OCI-M2 (cell line): ENCODE data around the gene MKLN1.
A peak's percentile ranks its signal among the peaks of the same experiment; 100 is the strongest.
"Not testable (repeated sequence)": the region's sequence is repeated elsewhere in the genome, so short reads cannot be mapped to it uniquely, and the experiment has no call there.

ENCODE experiments used
- DNase-seq: peaks from one replicate; lab custom pipeline; 2025; ENCODE audit not compliant: unreplicated experiment; lab: John Stamatoyannopoulos, UW

The MKLN1 gene

GRCh38 chr7:131513245-131514061, 185.8 kb downstream of the MKLN1 start:
- DNase-seq, result peak; percentile 56

DNA sequence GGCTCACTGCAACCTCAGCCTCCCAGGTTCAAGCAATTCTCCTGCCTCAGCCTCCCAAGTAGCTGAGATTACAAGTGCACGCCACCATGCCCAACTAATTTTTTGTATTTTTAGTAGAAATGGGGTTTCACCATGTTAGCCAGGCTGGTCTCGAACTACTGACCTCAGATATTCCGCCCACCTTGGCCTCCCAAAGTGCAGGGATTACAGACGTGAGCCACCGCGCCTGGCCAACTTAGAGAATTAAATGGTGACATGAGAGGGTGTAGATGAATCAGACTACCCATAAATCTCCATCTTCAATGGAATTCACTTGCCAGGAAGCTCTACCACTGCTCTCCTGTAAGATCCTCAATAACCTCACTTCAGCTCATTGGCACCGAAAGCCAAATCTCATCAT, 187.8 kb downstream of the MKLN1 start:
- DNase-seq, result not testable (repeated sequence)

DNA sequence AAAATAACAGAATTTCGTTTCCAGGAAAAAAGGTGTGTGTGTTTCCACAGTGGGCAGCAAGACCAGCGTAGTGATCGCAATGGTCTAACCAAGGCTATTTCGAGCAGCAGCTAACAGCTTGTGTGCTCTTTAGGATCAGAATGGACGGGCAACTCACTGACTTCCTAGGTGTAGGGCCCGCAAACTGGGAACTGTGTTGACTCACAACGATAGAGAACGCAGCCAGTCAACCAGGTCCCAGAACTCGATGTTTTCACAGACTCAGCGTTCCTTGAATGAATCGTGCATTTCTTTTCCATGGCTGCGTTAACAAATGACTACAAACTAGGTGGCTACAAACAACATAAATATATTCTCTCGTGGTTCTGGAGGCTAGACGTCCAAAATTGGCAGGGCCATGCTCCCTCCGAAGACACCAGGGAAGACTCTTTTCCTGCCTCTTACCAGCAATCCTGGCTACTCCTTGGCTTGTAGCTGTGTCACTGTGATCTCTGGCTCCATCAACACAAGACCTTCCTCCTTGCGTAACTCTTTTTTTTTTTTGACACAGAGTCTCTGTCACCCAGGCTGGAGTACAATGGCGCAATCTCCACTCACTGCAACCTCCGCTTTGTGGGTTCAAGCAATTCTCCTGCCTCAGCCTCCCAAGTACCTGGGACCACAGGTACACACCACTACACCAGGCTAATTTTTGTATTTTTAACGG, 189.7 kb downstream of the MKLN1 start:
- DNase-seq, result no peak

DNA sequence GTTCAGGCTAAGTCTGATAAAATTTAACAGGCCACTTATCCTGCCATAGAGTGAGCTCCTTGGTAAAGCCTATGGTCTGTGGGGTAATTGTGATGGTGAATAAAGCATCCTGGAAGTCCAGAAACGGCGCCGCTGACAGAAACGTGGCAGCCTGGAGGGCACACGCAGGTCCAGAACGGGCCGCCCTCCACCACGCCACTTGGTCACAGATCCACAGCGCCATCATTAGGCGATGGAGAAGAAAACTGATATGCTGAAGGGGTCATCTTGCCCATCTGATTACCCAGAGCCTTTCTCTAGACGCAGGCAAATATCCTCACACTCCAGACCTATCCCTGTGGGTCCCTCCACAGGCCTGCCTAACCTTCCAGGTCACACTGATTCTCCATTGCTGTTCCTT, 190.9 kb downstream of the MKLN1 start:
- DNase-seq, result no peak

DNA sequence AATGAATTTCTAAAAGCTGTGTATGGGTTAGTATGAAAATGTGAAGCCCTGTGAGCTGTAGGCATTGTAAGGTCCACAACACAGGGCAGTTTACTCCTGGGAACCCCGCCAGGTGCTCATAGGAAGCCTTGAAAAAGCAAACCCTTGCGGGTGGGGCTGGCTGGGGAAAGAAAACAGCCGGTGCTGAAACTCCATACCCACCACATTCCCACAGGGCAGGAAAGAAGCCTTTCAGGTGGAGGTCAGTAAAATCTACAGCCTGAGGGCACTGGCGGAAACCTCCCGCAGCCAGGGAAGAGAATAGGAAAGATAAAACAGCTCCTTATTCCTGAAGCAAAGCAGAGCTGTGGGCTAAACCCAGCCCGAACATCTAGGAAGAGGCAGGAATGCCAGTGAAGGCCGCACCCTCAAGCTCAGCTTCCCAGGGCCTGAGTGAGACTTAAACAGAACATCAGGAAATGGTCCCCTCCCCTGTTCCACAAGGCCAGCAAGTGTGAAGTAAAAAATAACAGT, 194.0 kb downstream of the MKLN1 start:
- DNase-seq, result no peak

- no peak for DNase-seq
Measured at GRCh38 chr7:131522325-131522930, 194.8 kb downstream of the MKLN1 start.

GRCh38 chr7:131524115-131524514, 196.4 kb downstream of the MKLN1 start:
- no peak for DNase-seq

GRCh38 chr7:131524703-131525102, 197.0 kb downstream of the MKLN1 start:
- no peak for DNase-seq

GRCh38 chr7:131525820-131526219, 198.1 kb downstream of the MKLN1 start:
- no peak for DNase-seq

DNA sequence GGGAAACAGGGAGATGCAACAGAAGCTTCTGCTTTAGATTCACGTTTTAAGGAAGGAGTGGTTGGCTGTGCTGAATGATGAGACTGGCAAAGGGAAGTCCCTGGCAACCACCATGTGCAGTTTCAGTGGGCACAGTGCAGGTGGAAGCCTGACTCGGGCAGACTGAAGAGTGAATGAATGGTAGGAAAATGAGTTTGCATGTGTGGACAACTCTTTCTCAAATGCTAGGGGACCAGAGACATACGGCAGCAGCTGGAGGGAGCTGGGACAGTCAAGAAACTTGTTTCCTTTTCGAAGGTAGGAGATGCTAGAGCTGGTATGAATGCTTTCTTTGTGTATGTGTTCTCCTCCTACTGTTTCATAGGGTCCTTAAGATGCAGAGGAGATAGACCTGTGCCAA, 199.8 kb downstream of the MKLN1 start:
- DNase-seq, result no peak

DNA sequence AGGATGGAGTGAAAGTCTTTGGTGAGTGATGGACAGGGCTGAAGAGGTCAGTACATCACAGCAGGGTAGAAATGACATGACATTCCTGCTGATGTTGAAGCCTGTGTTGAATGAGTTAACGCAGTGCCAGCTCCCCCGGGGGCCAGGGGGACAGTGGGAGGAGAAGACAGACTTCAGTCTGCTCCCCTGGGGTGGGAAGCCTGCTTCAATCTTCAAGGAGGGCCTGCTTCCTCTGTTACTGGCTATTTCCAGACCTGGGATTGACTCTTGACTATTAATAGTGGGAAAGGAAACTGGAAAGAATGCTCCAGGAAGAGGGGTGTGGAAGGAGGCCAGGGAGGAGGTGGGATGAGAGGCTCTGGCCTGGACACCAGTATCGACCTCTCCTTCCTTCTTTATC, 201.5 kb downstream of the MKLN1 start:
- no peak for DNase-seq

DNA sequence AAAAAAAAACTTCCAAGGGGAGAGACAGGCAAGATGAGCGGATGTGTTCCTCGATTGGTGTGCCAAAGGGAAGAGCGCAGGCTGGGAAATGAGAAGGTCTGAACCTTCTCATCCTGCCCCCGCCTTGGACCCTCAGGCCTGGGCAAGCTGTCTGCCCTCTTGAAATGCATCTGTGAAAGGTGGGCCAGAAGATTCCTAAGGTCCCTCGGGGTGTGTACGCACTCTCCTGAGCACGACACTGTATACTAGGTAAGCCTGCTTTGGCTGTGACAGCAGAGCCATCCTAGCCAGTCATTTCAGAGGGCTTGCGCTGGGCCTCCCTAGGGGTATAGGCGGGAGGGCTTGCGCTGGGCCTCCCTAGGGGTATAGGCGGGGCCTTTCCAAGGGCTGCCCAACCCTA, 201.9 kb downstream of the MKLN1 start:
- no peak for DNase-seq

DNA sequence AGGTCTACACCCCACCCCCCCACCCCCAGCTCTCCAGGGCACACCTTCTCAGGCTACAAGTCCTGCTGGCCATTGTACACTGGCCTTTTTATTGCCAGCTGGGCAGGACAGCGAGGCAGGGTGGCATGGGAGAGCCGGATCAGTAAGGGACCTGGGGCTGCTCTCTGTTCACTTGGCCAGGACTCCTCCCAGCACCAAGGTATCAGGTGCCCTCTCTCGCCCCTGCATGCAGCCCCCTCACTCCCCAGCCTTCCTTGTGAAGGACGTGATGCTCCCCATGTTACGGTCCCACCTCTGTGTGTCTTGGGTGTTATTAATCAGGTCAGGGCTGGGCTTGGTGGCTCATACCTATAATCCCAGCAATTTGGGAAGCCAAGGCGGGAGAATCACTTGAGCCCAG, 202.5 kb downstream of the MKLN1 start:
- DNase-seq, result no peak

GRCh38 chr7:131532570-131533091, 205.0 kb downstream of the MKLN1 start:
- DNase-seq, result no peak

DNA sequence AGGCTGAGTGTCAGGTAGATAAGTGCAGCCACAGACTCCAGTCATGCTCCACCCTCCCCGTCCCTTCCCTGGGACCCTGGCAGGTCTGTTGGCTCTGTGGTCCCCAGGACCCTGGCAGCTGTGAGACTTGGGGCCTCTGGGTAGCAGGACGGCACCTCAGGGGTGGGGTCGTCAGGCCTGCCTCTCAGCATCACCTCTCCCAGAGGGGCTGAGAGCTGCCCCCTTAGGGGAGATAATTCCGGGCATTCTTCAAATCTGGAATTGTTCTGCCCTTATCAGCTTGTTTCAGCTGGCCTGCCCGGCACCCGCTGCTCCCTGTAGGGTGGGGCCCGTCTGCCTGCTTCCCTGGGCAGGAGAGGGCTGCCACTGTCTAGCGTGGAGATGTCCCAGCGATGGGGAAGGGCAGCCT, 205.5 kb downstream of the MKLN1 start:
- no peak for DNase-seq

DNA sequence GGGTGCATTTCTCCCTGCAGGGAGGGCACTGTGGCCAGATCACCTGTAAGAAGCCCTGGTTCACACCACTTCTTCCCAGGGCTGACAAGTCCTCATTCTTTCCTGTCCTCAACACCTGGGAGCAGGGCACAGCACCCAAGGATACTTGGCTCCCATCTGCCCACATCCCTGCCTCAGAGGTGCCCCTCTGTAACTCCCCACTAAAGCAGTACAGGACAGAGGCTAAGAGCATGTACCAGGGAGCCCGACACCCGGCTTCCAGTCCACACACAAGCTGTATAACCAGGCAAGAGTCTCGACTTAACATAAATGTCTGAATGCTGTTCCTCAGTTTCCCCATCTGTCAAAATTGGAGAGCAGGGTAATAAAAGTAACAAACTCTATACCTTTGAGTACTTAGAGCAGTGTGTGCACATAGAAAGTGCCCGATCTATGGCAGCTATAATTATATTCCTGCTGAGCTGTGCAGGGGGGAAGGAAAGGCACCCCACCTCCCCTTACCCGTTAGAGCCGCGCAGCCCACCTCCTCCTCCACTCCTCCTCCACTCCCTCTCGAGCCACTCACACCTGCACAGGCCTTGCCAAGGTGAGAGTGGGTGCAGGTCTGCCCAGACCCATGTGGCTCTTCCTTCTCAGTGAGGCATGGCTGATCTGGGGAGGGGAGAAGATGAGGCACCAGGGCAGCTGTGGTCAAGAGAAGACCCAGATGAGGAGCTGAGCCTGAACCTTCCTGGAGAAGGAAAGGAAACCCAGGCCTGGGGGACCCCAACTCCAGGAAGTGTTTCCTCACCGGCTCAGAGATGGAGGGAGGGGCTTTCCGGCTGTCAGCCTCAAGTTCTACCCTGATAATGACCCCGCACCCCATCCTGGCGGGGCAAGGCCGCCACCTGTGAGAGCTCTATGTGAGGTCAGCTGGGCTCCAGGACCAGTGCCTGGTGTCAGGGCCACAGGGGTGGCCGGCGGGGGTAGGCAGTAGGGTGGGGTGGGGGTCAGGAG, 206.2 kb downstream of the MKLN1 start:
- no peak for DNase-seq

- no peak for DNase-seq
Measured at GRCh38 chr7:131536361-131536849, 208.7 kb downstream of the MKLN1 start.

DNA sequence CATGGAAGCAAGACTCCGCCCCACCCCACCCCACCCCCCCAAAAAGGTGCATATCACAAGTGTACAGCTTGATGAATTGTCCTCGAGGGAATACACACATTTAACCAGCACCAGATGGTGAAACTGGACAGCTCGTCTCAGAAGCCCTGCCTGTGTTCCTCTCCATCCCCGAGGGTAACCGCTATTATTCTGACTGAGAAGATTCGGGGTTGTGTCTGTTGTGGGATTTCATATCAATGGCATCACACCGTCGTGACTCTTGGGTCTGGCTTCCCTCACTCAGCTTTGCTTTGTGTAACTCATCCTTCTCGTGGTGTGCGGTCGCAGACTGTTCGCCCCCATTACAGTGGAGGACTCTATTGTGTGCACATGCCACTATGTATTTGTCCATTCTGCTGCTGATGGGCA, 209.9 kb downstream of the MKLN1 start:
- no peak for DNase-seq

DNA sequence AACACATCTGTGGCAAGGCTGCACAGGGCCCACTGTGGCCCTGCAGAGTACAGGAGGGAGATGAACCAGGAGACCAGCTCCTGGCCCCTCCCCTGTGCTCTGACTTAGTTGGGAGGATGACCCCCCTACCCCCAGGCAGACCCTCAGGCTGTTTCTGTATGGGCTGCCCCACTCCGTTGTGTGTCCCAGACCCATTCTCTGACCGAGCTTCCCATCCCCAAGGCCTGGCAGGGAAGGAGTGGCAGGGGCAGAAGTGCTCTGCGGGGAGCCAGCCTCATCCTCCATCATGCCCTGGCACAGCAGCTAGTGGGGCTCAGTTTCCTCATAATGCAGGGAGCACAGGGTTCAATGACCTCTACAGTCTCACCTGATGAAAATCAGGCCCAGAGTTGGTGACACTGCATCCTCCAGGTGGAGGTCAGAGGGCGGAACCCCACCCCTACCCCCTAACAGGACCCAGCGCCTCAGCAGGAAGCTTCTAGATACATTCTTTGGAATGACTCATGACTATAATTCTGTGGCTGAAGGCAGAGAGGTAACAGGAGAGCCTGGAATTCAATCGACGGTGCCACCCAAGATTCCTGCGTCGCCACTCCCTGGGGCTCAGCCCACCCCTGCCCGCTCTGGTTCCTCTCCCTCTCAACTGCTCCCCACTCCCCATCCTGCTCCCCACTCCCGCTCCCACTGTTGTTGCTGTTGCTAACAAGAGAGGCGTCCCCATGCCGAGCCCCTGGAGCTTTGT, 210.6 kb downstream of the MKLN1 start:
- DNase-seq, result no peak

- DNase-seq, result no peak
Measured at GRCh38 chr7:131538813-131539179, 211.1 kb downstream of the MKLN1 start.
